Neural progenitor cell (in vitro differentiated cells): Measurements from ENCODE around the gene SMG6. TPM values are rescaled to one million over a fixed set of nuclear protein-coding genes. Genes with fewer than 3 reads are reported as not detected.

Experiments
- DNase-seq: peaks from one replicate; pipeline ENCODE4 v3.0.0-alpha.2; 2016; ENCODE audit warnings: low spot score
- H2AFZ ChIP-seq: fragments of 200-600 bp; sonication (generic); replicated peaks from 2 replicates; pipeline ENCODE4 v1.6.1; 2016; ENCODE audit warnings: antibody characterized with exemption
- H3F3A ChIP-seq: fragments of 200-600 bp; sonication (generic); 2 replicates; pipeline ENCODE4 v1.6.1; 2016; ENCODE audit warnings: antibody characterized with exemption, low read depth
- H3K27ac ChIP-seq: fragments of 200-600 bp; sonication (generic); 2 replicates; pipeline ENCODE4 v1.5.1; 2016; ENCODE audit warnings: mild to moderate bottlenecking
- H3K27me3 ChIP-seq: fragments of 200-600 bp; sonication (generic); 2 replicates; pipeline ENCODE4 v1.6.1; 2016; ENCODE audit warnings: mild to moderate bottlenecking, moderate library complexity
- H3K36me3 ChIP-seq: fragments of 200-600 bp; sonication (generic); 2 replicates; pipeline ENCODE4 v1.5.1; 2016
- H3K4me1 ChIP-seq: fragments of 200-600 bp; sonication (generic); 2 replicates; pipeline ENCODE4 v1.6.1; 2016; ENCODE audit warnings: mixed run types
- H3K4me2 ChIP-seq: fragments of 200-600 bp; sonication (generic); 2 replicates; pipeline ENCODE4 v1.6.1; 2016
- H3K4me3 ChIP-seq: fragments of 200-600 bp; sonication (generic); 2 replicates; pipeline ENCODE4 v1.5.1; 2016
- H3K79me2 ChIP-seq: fragments of 200-600 bp; sonication (generic); 2 replicates; pipeline ENCODE4 v1.6.1; 2016; ENCODE audit warnings: low read depth
- H3K9ac ChIP-seq: fragments of 200-600 bp; sonication (generic); 2 replicates; pipeline ENCODE4 v1.6.1; 2016
- H3K9me3 ChIP-seq: fragments of 200-600 bp; sonication (generic); 2 replicates; pipeline ENCODE4 v1.5.1; 2016; ENCODE audit warnings: low read depth
- H4K20me1 ChIP-seq: fragments of 200-600 bp; sonication (generic); 2 replicates; pipeline ENCODE4 v1.6.1; 2016; ENCODE audit warnings: low read depth
- H3K27ac Mint-ChIP-seq: 3 replicates; pipeline ENCODE4 v1.8.0; 2021; ENCODE audit warnings: mixed read lengths
- H3K27me3 Mint-ChIP-seq: 2 replicates; pipeline ENCODE4 v1.8.0; 2022; ENCODE audit warnings: low read depth, mild to moderate bottlenecking, inconsistent platforms, moderate library complexity, mixed read lengths; ENCODE audit not compliant: insufficient read depth
- H3K36me3 Mint-ChIP-seq: 3 replicates; pipeline ENCODE4 v1.8.0; 2021; ENCODE audit warnings: mixed read lengths
- H3K4me1 Mint-ChIP-seq: 3 replicates; pipeline ENCODE4 v1.8.0; 2021; ENCODE audit warnings: mixed read lengths
- H3K4me3 Mint-ChIP-seq: 3 replicates; pipeline ENCODE4 v1.8.0; 2021; ENCODE audit warnings: mild to moderate bottlenecking, moderate library complexity, mixed read lengths
- H3K9me3 Mint-ChIP-seq: 3 replicates; pipeline ENCODE4 v1.8.0; 2020; ENCODE audit warnings: mixed read lengths
- EZH2 ChIP-seq: fragments of 200-600 bp; sonication (generic); IDR thresholded peaks from 2 replicates; pipeline ENCODE4 v1.6.1; 2017; ENCODE audit warnings: antibody characterized with exemption, mild to moderate bottlenecking, moderate library complexity
- EZH2phosphoT487 ChIP-seq: fragments of 200-600 bp; sonication (generic); IDR thresholded peaks from 2 replicates; pipeline ENCODE4 v1.6.1; 2017; ENCODE audit warnings: antibody characterized with exemption
- total RNA-seq: library from RNA; depleted of rRNA; stranded (reverse); fragments of >200 nt; gene quantifications from 2 replicates; pipeline ENCODE4 v1.2.3, GENCODE V29; 2015; ENCODE audit warnings: low replicate concordance
- TF ChIP-seq, protein P1 (sequence below): fragments of 200-600 bp; sonication (generic); IDR thresholded peaks from 2 replicates; pipeline ENCODE4 v1.5.1; 2017; ENCODE audit warnings: antibody characterized with exemption, mild to moderate bottlenecking

SMG6 gene
- total RNA-seq, 1 donor from 2014 or later = 19.0 TPM

DNA sequence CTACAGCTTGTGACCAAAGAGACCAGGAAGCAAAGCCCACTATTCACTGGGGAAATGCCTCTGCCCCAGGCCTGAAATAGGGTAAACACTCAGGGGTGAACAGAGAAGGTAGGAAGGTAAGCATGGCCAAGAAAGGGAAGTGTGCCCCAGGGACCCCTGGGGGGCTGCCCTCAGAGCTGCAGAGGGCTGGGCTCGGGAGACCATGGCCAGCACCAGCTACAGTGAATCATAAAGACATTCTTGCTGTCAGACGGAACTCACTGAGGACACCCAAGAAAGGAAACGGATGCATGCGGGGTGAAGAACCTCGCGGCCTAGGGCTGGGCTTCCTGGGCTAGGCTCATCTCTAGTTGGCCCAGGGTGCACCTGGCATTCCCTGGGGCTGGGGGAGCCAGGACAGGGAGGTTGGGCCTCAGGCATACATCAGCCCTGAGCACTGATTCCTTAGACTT, 239.0 kb downstream of the SMG6 start:
- peaks cover 31% of the 10 kb centered on the region for H3K27me3 ChIP-seq
- H3K9ac ChIP-seq = no peak overlapping the region
- no peaks in the 10 kb centered on the region for H3F3A ChIP-seq
- no peaks in the 10 kb centered on the region for H3K36me3 ChIP-seq
- TF ChIP-seq EZH2phosphoT487 = no peak
- TF ChIP-seq EZH2 = no peak
- TF ChIP-seq, protein P1, sequence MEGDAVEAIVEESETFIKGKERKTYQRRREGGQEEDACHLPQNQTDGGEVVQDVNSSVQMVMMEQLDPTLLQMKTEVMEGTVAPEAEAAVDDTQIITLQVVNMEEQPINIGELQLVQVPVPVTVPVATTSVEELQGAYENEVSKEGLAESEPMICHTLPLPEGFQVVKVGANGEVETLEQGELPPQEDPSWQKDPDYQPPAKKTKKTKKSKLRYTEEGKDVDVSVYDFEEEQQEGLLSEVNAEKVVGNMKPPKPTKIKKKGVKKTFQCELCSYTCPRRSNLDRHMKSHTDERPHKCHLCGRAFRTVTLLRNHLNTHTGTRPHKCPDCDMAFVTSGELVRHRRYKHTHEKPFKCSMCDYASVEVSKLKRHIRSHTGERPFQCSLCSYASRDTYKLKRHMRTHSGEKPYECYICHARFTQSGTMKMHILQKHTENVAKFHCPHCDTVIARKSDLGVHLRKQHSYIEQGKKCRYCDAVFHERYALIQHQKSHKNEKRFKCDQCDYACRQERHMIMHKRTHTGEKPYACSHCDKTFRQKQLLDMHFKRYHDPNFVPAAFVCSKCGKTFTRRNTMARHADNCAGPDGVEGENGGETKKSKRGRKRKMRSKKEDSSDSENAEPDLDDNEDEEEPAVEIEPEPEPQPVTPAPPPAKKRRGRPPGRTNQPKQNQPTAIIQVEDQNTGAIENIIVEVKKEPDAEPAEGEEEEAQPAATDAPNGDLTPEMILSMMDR = no peak
- H3K9me3 ChIP-seq = no peaks in the 10 kb centered on the region
- H3K4me1 ChIP-seq = no peaks in the 10 kb centered on the region
- Mint-ChIP-seq H3K27me3 (peaks cover 14% of the 10 kb centered on the region), H3K9me3 (no peaks in the 10 kb centered on the region), H3K27ac (no peak overlapping the region), H3K4me3 (no peak overlapping the region), H3K36me3 (peaks cover 34% of the 10 kb centered on the region), H3K4me1 (peaks cover 46% of the 10 kb centered on the region)
- H3K4me3 ChIP-seq = no peak overlapping the region
- no peaks in the 10 kb centered on the region for H3K79me2 ChIP-seq
- H2AFZ ChIP-seq = no peak overlapping the region
- no peak for DNase-seq
- peaks cover 42% of the 10 kb centered on the region for H4K20me1 ChIP-seq
- no peak overlapping the region for H3K27ac ChIP-seq
- H3K4me2 ChIP-seq = no peak overlapping the region

DNA sequence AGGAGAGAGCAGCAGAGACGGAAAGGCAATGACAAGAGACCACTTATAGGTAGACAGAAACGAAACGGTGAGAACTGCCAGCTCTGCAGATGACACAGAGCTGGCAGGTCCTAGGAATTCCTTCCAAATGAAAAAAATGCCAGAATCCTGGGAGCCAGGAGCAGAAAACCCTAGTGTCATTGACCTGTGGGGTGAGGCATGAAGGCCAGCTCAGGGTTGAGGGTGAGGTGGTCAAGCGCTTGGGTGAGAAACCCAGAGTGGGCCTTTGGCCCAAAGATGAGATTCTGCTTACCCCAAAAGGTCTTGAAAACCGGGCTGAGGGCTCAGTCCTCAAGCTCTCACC, 239.5 kb downstream of the SMG6 start:
- Mint-ChIP-seq H3K27me3 (peaks cover 14% of the 10 kb centered on the region), H3K9me3 (no peaks in the 10 kb centered on the region), H3K36me3 (peaks cover 36% of the 10 kb centered on the region), H3K27ac (no peak overlapping the region), H3K4me1 (peaks cover 48% of the 10 kb centered on the region), H3K4me3 (no peak overlapping the region)
- no peak for DNase-seq
- Histone ChIP-seq H3K9me3 (no peaks in the 10 kb centered on the region), H2AFZ (no peak overlapping the region), H3K36me3 (no peaks in the 10 kb centered on the region), H3K4me1 (no peaks in the 10 kb centered on the region), H4K20me1 (peaks cover 46% of the 10 kb centered on the region), H3F3A (no peaks in the 10 kb centered on the region), H3K9ac (no peak overlapping the region), H3K27me3 (peaks cover 35% of the 10 kb centered on the region), H3K4me2 (no peak overlapping the region), H3K79me2 (no peaks in the 10 kb centered on the region), H3K27ac (no peak overlapping the region), H3K4me3 (no peak overlapping the region)
- TF ChIP-seq EZH2phosphoT487 = no peak
- TF ChIP-seq, protein P1 = no peak
- TF ChIP-seq EZH2 = no peak

DNA sequence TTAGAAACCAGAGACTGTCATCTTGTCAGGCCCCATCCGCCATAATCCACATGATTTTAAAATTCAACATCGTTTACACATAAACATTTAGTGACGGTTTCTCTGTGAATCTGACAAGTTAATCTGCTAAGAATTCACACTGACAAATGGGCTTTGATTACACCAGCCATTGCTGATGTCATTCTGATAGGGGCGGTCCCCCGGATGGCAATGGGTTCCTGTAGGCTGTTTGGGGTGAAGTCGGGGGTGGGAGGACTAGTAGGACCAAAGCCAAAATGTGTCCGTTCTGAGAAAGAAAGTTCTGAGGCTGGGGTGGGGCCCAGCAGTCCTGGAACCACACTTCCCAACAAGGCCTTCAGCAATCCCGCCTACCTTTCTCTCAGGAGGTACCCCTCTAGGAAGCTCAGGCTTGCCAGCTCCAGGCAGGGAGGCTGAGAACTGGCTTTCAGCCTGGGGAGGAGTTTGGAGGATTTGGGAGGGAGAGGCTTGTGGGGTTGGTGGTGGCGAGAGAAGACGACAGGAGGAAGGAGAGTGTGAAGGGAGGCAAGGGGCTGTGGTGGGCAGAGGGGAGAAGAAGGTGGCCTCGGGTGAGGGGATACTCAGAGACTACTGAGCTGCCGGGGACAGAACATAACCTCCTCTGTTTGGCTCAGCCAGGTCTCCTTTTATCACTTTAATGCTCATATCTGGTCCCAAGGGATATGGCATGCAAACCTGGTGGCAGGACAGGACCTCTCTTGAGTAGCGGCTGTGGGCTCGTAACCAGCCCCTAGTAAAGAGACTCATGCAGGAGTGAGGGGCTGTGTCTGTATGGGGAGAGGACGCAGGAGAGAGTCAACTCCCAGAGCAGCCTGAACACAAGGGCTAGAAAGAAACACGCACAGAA, 240.1 kb downstream of the SMG6 start:
- Histone ChIP-seq H3K4me1 (no peaks in the 10 kb centered on the region), H3K4me3 (no peak overlapping the region), H4K20me1 (peaks cover 52% of the 10 kb centered on the region), H3K79me2 (no peaks in the 10 kb centered on the region), H2AFZ (no peak overlapping the region), H3K9ac (no peak overlapping the region), H3K27me3 (peaks cover 41% of the 10 kb centered on the region), H3K9me3 (no peaks in the 10 kb centered on the region), H3F3A (no peaks in the 10 kb centered on the region), H3K27ac (no peak overlapping the region), H3K4me2 (no peak overlapping the region), H3K36me3 (no peaks in the 10 kb centered on the region)
- TF ChIP-seq EZH2phosphoT487 = no peak
- TF ChIP-seq, protein P1 = no peak
- no peak for TF ChIP-seq EZH2
- Mint-ChIP-seq H3K4me1 (peaks cover 43% of the 10 kb centered on the region), H3K27me3 (peaks cover 14% of the 10 kb centered on the region), H3K9me3 (no peaks in the 10 kb centered on the region), H3K36me3 (peaks cover 30% of the 10 kb centered on the region), H3K27ac (no peak overlapping the region), H3K4me3 (no peak overlapping the region)
- DNase-seq = no peak
